HepG2 (cell line): ENCODE results near the gene CBX5. TPM values are rescaled to one million over a fixed set of nuclear protein-coding genes. Genes with fewer than 3 reads are reported as not detected.
A peak's percentile ranks its signal among the peaks of the same experiment; 100 is the strongest.

Source experiments
- AKAP8 ChIP-seq: sonication (generic); formaldehyde crosslinking; IDR thresholded peaks from 2 replicates; pipeline ENCODE4 v1.5.1; 2020; ENCODE audit warnings: mild to moderate bottlenecking, missing genetic modification reagents
- ETV5 ChIP-seq: IDR thresholded peaks from 2 replicates; pipeline ENCODE4 v1.6.1; 2018; ENCODE audit warnings: missing biosample characterization, missing genetic modification reagents, inconsistent platforms, borderline replicate concordance
- HNF1B ChIP-seq: sonication (generic); formaldehyde crosslinking; IDR thresholded peaks from 2 replicates; pipeline ENCODE4 v1.5.1; 2020; ENCODE audit warnings: mild to moderate bottlenecking, moderate library complexity, missing genetic modification reagents
- MEIS1 ChIP-seq: sonication (generic); formaldehyde crosslinking; IDR thresholded peaks from 2 replicates; pipeline ENCODE4 v1.9.0; 2021; ENCODE audit warnings: mild to moderate bottlenecking, missing genetic modification reagents, moderate library complexity, borderline replicate concordance
- MIER2 ChIP-seq: IDR thresholded peaks from 2 replicates; pipeline ENCODE4 v1.6.1; 2016; ENCODE audit warnings: missing biosample characterization, missing genetic modification reagents
- SP5 ChIP-seq: IDR thresholded peaks from 2 replicates; pipeline ENCODE4 v1.6.1; 2016; ENCODE audit warnings: low read depth, borderline replicate concordance
- ZBTB4 ChIP-seq: sonication (generic); formaldehyde crosslinking; IDR thresholded peaks from 2 replicates; pipeline ENCODE4 v1.4.0; 2020; ENCODE audit warnings: missing genetic modification reagents, mild to moderate bottlenecking, borderline replicate concordance
- ZFP91 ChIP-seq: sonication (generic); formaldehyde crosslinking; IDR thresholded peaks from 2 replicates; pipeline ENCODE4 v1.9.0; 2022; ENCODE audit warnings: missing genetic modification reagents, mild to moderate bottlenecking, borderline replicate concordance
- ZNF292 ChIP-seq: sonication (generic); formaldehyde crosslinking; IDR thresholded peaks from 2 replicates; pipeline ENCODE4 v1.8.1; 2022; ENCODE audit warnings: mild to moderate bottlenecking, low read depth, missing genetic modification reagents, borderline replicate concordance
- ZNF318 ChIP-seq: sonication (generic); formaldehyde crosslinking; IDR thresholded peaks from 2 replicates; pipeline ENCODE4 v1.4.0; 2020; ENCODE audit warnings: mild to moderate bottlenecking, missing genetic modification reagents
- ZNF891 ChIP-seq: sonication (generic); formaldehyde crosslinking; IDR thresholded peaks from 2 replicates; pipeline ENCODE4 v1.5.0; 2020; ENCODE audit warnings: mild to moderate bottlenecking, missing genetic modification reagents
- ZSCAN25 ChIP-seq: sonication (generic); formaldehyde crosslinking; IDR thresholded peaks from 2 replicates; pipeline ENCODE4 v1.8.0; 2022; ENCODE audit warnings: mild to moderate bottlenecking, missing genetic modification reagents
- polyA plus RNA-seq, 8 experiments: library from polyadenylated mRNA; depleted of rRNA in 3 of 8; stranded (reverse) in 7 of 8; unstranded in 1 of 8; fragments of >200 nt; fragmentation: Illumina TruSeq in 4 of 8; extraction: Trizol in 4 of 8; gene quantifications; 2 replicates each; pipeline versions ENCODE4 v1.2.1 to v1.2.3, GENCODE V29; 2011 to 2016; ENCODE audit warnings: low read depth in 4 of 8, missing spikeins in 1 of 8, mixed read lengths in 1 of 8; ENCODE audit not compliant: insufficient read depth in 1 of 8
- total RNA-seq, 5 experiments: library from RNA; depleted of rRNA; stranded (reverse); fragments of >200 nt; fragmentation: Illumina TruSeq; extraction: Trizol; gene quantifications; 2 replicates each; pipeline ENCODE4 v1.2.3, GENCODE V29; 2016; ENCODE audit warnings: low read depth in 1 of 5

The CBX5 gene
- total and polyA plus RNA-seq, 2 of the 13 experiments (the other 11 are each of a cell fraction or from before 2014, with no cell fraction given) = 16.0 to 22.2 TPM

- TF ChIP-seq ZFP91 = peak; percentile 62; the same call in 1 of the 2 replicates
- peak; percentile 70; the same call in 1 of the 2 replicates for TF ChIP-seq ZSCAN25 (CRISPR knock-in tag)
- TF ChIP-seq ZNF891 (CRISPR knock-in tag) = 0 out of 2 replicates have a peak, but pooled peaks have one; percentile 42
- TF ChIP-seq MIER2 (CRISPR knock-in tag) = peak; percentile 62; the same call in 1 of the 2 replicates
- TF ChIP-seq SP5 (CRISPR knock-in tag) = peak; percentile 83
- peak; percentile 62 for TF ChIP-seq HNF1B (CRISPR knock-in tag)
- TF ChIP-seq AKAP8 (CRISPR knock-in tag) = 0 out of 2 replicates have a peak, but pooled peaks have one; percentile 23
- peak; percentile 83; the same call in 1 of the 2 replicates for TF ChIP-seq ZNF292
- TF ChIP-seq ETV5 (CRISPR knock-in tag) = peak; percentile 48; the same call in 1 of the 2 replicates
- no peak for TF ChIP-seq ZNF318 (CRISPR knock-in tag)
- TF ChIP-seq ZBTB4 (CRISPR knock-in tag) = peak; percentile 38; the same call in 1 of the 2 replicates
- TF ChIP-seq MEIS1 (CRISPR knock-in tag) = no peak
Measured at GRCh38 chr12:54304187-54304810, 24.4 kb upstream of the CBX5 start (continued).
